ENCODE results near the gene MYL4. TPM values are rescaled to one million over a fixed set of nuclear protein-coding genes. Genes with fewer than 3 reads are reported as not detected.
A peak's percentile ranks its signal among the peaks of the same experiment; 100 is the strongest.
"Not testable (repeated sequence)": the region's sequence is repeated elsewhere in the genome, so short reads cannot be mapped to it uniquely, and the experiment has no call there.

The MYL4 gene
- total RNA-seq, 2 experiments from 2014 or later = not detected

GRCh38 chr17:47254403-47254943 lies 45.3 kb downstream of the MYL4 start:
- Mint-ChIP-seq H3K36me3 (ENCODE audit: low read depth) (peaks cover 2% of the 10 kb centered on the region), H3K4me3 (peak overlapping the region; percentile 83), H3K27me3 (peaks cover 75% of the 10 kb centered on the region), H3K9me3 (no peaks in the 10 kb centered on the region), H3K4me1 (peaks cover 35% of the 10 kb centered on the region), H3K27ac (no peak overlapping the region)
- ChIA-PET CTCF (no interaction called here), POLR2A (no interaction called here)
- DNase-seq = no peak

DNA sequence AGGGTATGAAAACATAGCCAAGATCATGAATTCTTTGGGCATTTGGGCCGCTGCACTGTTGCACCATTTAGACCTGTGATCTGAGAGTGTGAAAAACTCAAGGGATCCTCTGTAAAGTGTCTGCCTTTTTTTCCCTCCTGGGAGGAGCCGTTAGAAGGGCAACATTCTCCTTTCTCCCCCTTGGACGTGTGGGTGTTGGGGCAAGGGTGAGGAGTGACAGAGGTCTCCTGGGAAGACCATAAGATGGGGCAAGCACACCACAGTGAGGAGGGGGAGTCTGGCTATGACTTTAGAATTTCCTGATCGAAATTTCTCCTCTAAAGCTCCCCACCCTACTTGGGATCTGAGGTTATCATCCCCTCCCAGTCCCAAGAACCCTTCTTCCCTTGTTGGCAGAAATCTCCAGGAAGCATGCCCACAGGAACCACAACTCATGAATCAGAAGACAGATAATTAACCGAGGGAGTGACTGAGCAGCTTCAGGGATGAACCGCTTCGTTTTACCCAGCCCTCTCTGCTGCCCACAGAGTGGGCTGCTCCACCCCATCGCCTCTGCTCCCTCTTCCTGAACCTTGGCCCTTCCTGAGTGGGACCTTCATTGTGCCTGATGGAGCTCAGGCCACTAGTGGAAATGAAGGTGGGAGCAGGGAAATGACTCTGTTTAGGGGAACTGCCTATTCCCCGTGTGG lies 48.6 kb downstream of the MYL4 start:
- Mint-ChIP-seq H3K36me3 (ENCODE audit: low read depth) (no peaks in the 10 kb centered on the region), H3K27ac (no peak overlapping the region), H3K4me3 (no peak overlapping the region), H3K9me3 (no peaks in the 10 kb centered on the region), H3K27me3 (peaks cover 60% of the 10 kb centered on the region), H3K4me1 (peaks cover 33% of the 10 kb centered on the region)
- POLR2A ChIA-PET = no interaction called here
- DNase-seq = no peak
- CTCF ChIA-PET = interaction anchor here (1.0 kb wide), 1 partner anchor 15 kb away, joined by 4 read pairs; no protein-coding TSS in a partner anchor

DNA sequence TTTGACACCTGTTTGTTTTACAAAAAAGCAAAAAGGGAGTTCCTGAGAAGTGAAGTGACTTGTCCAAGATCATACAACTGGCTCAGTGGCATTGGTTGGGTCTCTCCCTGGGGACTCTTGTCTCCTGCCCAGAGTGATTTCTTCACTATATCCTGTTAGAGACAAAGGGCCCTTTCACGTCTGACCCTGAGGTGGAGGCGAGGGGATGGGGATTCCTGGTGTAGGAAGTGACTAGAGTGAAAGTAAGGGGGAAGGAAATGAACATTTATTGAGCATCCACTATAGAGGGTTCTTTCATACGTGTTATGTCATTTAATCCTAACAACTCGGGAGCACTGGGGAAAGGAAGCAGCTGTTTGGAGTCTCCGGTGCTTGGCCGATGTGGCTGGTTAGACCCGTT lies 53.4 kb downstream of the MYL4 start:
- H3K9me3 Mint-ChIP-seq = no peaks in the 10 kb centered on the region
- POLR2A ChIA-PET = no interaction called here
- H3K36me3 Mint-ChIP-seq (ENCODE audit: low read depth) = no peaks in the 10 kb centered on the region
- peaks cover 31% of the 10 kb centered on the region for H3K27me3 Mint-ChIP-seq
- no peak overlapping the region for H3K27ac Mint-ChIP-seq
- H3K4me1 Mint-ChIP-seq = peaks cover 12% of the 10 kb centered on the region
- no peak for DNase-seq
- CTCF ChIA-PET = no interaction called here
- no peak overlapping the region for H3K4me3 Mint-ChIP-seq

GRCh38 chr17:47264166-47264565 lies 55.0 kb downstream of the MYL4 start:
- no peaks in the 10 kb centered on the region for H3K36me3 Mint-ChIP-seq (ENCODE audit: low read depth)
- H3K4me1 Mint-ChIP-seq = no peaks in the 10 kb centered on the region
- CTCF ChIA-PET = no interaction called here
- H3K4me3 Mint-ChIP-seq = no peak overlapping the region
- H3K9me3 Mint-ChIP-seq = peaks cover under 1% of the 10 kb centered on the region
- H3K27ac Mint-ChIP-seq = no peak overlapping the region
- no peak for DNase-seq
- peaks cover 16% of the 10 kb centered on the region for H3K27me3 Mint-ChIP-seq
- POLR2A ChIA-PET = no interaction called here

- H3K36me3 Mint-ChIP-seq (ENCODE audit: low read depth) = no peaks in the 10 kb centered on the region
- DNase-seq = no peak
- H3K4me3 Mint-ChIP-seq = no peak overlapping the region
- no peaks in the 10 kb centered on the region for H3K4me1 Mint-ChIP-seq
- H3K9me3 Mint-ChIP-seq = peaks cover 3% of the 10 kb centered on the region
- peaks cover 7% of the 10 kb centered on the region for H3K27me3 Mint-ChIP-seq
- no peak overlapping the region for H3K27ac Mint-ChIP-seq
- CTCF ChIA-PET = interaction anchor here (0.6 kb wide), 1 partner anchor 372 kb away, joined by 3 read pairs; no protein-coding TSS in a partner anchor
- POLR2A ChIA-PET = no interaction called here
Observed at GRCh38 chr17:47265983-47266541, 56.9 kb downstream of the MYL4 start.

GRCh38 chr17:47266782-47267181 lies 57.6 kb downstream of the MYL4 start:
- Mint-ChIP-seq H3K4me1 (no peaks in the 10 kb centered on the region), H3K9me3 (peaks cover 3% of the 10 kb centered on the region), H3K4me3 (no peak overlapping the region), H3K27ac (no peak overlapping the region), H3K27me3 (peaks cover 7% of the 10 kb centered on the region), H3K36me3 (ENCODE audit: low read depth) (no peaks in the 10 kb centered on the region)
- no peak for DNase-seq
- POLR2A ChIA-PET = no interaction called here
- CTCF ChIA-PET = no interaction called here

DNA sequence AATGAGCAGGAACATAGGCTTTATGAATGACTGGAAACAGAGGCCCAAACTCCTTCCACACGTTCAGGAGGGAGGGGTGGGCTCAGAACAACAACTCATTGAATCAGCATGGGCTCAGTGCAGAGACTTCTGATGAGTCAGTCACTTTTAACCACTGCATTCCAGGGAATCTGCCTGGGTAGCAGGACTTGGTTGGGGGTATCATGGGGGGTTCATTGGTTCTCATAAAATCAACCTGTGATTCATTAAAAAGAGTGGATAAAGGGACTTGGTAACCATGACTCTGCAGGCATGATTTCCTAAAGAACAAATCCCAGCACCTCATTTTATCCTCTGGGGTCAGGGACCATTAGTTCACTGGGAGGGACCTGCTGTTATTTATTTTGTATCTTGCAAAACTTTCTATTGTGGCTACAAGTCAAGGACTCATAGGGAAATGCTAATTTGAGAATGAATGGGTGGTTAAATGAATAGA lies 58.2 kb downstream of the MYL4 start:
- H3K36me3 Mint-ChIP-seq (ENCODE audit: low read depth) = no peaks in the 10 kb centered on the region
- no peak for DNase-seq
- H3K27me3 Mint-ChIP-seq = peaks cover 7% of the 10 kb centered on the region
- ChIA-PET POLR2A (no interaction called here), CTCF (no interaction called here)
- no peak overlapping the region for H3K27ac Mint-ChIP-seq
- H3K4me3 Mint-ChIP-seq = no peak overlapping the region
- H3K4me1 Mint-ChIP-seq = no peaks in the 10 kb centered on the region
- peaks cover 3% of the 10 kb centered on the region for H3K9me3 Mint-ChIP-seq

GRCh38 chr17:47268964-47269363 lies 59.8 kb downstream of the MYL4 start:
- H3K27ac Mint-ChIP-seq; H3K9me3 Mint-ChIP-seq; DNase-seq; POLR2A ChIA-PET; H3K4me1 Mint-ChIP-seq; CTCF ChIA-PET; H3K4me3 Mint-ChIP-seq; H3K36me3 Mint-ChIP-seq (ENCODE audit: low read depth): not testable (repeated sequence)
- H3K27me3 Mint-ChIP-seq = peaks cover 10% of the 10 kb centered on the region

- CTCF ChIA-PET; POLR2A ChIA-PET; H3K36me3 Mint-ChIP-seq (ENCODE audit: low read depth); DNase-seq; H3K9me3 Mint-ChIP-seq; H3K27ac Mint-ChIP-seq; H3K4me3 Mint-ChIP-seq; H3K4me1 Mint-ChIP-seq; H3K27me3 Mint-ChIP-seq: not testable (repeated sequence)
Observed at GRCh38 chr17:47269561-47270280, 60.6 kb downstream of the MYL4 start.

DNA sequence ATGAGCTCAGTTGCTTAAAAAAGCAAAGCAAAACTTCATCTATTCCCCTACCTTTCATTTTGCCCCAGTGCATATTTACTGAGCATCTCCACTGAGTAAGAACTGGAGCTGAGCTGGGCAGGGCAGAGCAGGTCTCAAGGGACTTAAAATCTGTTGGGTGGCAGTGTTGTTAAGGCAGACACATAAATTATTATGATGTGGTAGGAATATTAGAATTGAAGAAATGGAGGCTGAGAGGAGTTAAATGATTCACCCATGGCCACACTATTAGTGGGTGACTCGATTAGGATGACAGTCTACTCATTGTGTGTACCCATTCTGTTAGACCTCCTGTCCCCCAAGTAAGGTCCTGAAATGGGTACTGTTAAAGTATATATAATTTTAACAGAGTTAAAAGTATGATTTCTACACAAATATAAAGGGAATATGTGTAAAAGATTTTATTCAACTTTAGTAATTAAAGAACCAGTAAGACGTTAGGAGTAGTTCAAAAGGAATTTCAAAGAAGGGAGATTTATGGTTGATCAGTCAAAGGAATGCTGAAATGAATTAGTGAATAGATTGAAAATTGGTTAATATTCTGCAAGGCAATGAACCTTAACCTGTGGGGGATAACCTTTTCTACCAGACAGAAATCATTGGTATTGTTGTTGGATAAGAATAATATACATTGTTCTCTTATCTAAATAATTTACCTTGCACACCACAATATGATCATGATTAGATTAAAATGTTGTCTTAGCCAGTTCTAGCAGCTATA lies 62.0 kb downstream of the MYL4 start:
- Mint-ChIP-seq H3K4me1 (no peaks in the 10 kb centered on the region), H3K27ac (no peak overlapping the region), H3K9me3 (peaks cover 3% of the 10 kb centered on the region), H3K36me3 (ENCODE audit: low read depth) (no peaks in the 10 kb centered on the region), H3K4me3 (no peak overlapping the region), H3K27me3 (peaks cover 4% of the 10 kb centered on the region)
- ChIA-PET CTCF (no interaction called here), POLR2A (no interaction called here)
- DNase-seq = no peak

DNA sequence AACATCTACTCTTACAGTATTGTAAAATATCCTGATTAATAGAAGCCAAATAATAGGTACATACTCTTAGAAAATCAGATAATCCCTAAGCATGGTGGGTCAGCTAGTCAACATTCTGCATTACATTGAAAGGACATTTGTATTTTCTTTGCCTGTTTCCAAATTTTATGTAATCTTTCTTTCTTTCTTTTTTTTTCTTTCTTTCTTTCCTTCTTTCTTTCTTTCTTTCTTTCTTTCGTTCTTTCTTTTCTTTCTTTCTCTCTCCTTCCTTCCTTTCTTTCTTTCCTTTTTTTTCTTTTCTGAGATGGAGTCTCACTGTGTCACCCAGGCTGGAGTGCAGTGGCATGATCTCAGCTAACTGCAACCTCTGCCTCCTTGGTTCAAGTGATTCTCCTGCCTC lies 63.3 kb downstream of the MYL4 start:
- ChIA-PET CTCF (interaction anchor here (1.3 kb wide), 1 partner anchor 14 kb away, joined by 4 read pairs; no protein-coding TSS in a partner anchor), POLR2A (no interaction called here)
- Mint-ChIP-seq H3K4me3 (no peak overlapping the region), H3K27me3 (peaks cover 4% of the 10 kb centered on the region), H3K27ac (no peak overlapping the region), H3K36me3 (ENCODE audit: low read depth) (no peaks in the 10 kb centered on the region), H3K9me3 (peaks cover 3% of the 10 kb centered on the region), H3K4me1 (no peaks in the 10 kb centered on the region)
- no peak for DNase-seq

DNA sequence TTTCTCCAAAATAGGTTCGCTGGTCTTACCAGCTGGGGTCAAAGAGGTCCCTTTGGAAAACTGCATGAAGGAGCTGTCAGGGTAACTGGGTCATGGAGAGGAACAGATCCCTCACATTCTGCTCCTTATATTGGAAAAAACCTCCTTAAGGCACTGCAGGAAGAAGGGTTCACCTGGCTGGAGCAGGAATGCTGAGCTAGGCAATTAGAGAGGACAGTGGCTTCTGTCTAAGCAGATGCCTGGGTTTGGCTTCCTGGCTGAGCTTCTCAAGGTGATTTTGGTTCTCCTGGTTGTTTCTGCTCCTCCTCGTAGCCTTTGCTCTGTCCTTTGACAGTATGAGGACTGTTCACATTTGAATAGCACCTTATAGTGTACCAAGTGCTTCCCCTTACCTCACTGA lies 64.1 kb downstream of the MYL4 start:
- Mint-ChIP-seq H3K27ac (no peak overlapping the region), H3K27me3 (peaks cover 6% of the 10 kb centered on the region), H3K9me3 (peaks cover 3% of the 10 kb centered on the region), H3K4me1 (no peaks in the 10 kb centered on the region), H3K4me3 (no peak overlapping the region), H3K36me3 (ENCODE audit: low read depth) (no peaks in the 10 kb centered on the region)
- DNase-seq = no peak
- ChIA-PET POLR2A (no interaction called here), CTCF (interaction anchor here (1.3 kb wide), 1 partner anchor 15 kb away, joined by 4 read pairs; no protein-coding TSS in a partner anchor)

Data from activated CD4-positive, alpha-beta T cell treated with anti-CD3 and anti-CD28 coated beads, Interleukin-2, amount 10 ng/mL, durations not matched to agents 7 days and 5 days (primary cell).